Esophagus squamous epithelium (tissue), 4 donors: ENCODE data around the gene PTMA.

Experiments
- POLR2A ChIP-seq, 4 donors: fragments of 450-650 bp; IDR thresholded peaks; one replicate each; pipeline ENCODE4 v1.6.1; 2017; ENCODE audit warnings: antibody characterized with exemption in 4 of 4, mild to moderate bottlenecking in 4 of 4, moderate library complexity in 3 of 4
- TF ChIP-seq, protein P1 (sequence below), 6 experiments: fragments of 450-650 bp in 4 of 6; fragments of 200-600 bp in 2 of 6; sonication (generic) in 2 of 6; IDR thresholded peaks; one replicate each; pipeline ENCODE4 v1.5.1; 2016 to 2019; ENCODE audit warnings: antibody characterized with exemption in 6 of 6, mild to moderate bottlenecking in 4 of 6, moderate library complexity in 4 of 6

DNA sequence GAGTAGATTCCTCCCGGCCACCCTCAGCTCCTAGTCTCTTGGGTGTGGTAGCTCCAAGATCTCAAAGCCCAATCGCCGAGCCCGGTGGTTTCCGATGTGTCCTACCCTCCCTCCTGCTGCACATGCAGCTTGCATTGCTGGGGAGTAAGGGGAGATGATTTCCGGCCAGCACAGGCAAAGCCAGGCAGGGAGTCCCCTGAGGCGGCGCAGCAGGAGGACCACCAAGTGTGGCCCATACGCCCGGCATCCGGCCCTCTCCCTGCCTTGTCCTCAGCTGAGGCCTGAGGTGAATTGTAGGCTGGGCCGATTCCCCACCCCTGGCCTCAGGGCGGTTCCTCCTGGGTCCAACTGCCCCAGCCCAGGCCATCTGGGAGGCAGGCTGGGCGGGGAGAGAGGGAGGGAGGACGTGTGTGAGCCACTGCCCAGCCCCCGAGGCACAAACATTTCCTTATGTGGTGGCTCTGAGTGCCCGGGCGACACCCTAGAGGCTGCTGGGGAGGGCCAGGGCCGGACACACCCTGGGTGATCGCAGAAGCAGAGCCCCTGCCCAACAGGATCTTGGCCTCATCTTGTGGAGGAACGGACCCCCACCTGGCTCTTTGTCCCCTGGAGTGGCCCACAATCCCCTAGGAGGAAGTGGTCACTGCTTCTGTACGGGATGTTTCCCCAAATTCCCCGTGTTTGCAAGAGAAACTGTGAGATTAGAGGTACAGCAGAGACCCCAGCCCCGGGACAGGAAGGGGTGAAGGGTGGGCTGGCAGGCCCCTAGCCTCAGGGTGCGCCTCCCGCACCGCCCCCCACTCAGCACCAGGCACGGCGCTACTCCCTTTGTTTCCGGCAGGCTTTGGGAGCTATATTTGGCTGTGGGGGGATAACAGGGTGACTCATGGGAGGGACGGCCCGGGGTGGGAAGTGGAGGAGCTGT lies 41.9 kb upstream of the PTMA start:
- TF ChIP-seq, protein P1, sequence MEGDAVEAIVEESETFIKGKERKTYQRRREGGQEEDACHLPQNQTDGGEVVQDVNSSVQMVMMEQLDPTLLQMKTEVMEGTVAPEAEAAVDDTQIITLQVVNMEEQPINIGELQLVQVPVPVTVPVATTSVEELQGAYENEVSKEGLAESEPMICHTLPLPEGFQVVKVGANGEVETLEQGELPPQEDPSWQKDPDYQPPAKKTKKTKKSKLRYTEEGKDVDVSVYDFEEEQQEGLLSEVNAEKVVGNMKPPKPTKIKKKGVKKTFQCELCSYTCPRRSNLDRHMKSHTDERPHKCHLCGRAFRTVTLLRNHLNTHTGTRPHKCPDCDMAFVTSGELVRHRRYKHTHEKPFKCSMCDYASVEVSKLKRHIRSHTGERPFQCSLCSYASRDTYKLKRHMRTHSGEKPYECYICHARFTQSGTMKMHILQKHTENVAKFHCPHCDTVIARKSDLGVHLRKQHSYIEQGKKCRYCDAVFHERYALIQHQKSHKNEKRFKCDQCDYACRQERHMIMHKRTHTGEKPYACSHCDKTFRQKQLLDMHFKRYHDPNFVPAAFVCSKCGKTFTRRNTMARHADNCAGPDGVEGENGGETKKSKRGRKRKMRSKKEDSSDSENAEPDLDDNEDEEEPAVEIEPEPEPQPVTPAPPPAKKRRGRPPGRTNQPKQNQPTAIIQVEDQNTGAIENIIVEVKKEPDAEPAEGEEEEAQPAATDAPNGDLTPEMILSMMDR (IDR thresholded peaks at IDR 0.05) = peak in 3 of 6 experiments; percentile 13 to 14 (median 14)
- peak in 3 of 4 donors; percentile 57 to 92 (median 90) for TF ChIP-seq POLR2A (IDR thresholded peaks at IDR 0.05)
